GM19239 (cell line): Measurements from ENCODE around the gene DHRSX.
"Not testable (repeated sequence)": the region's sequence is repeated elsewhere in the genome, so short reads cannot be mapped to it uniquely, and the experiment has no call there.

Source experiments
- DNase-seq: peaks from one replicate; pipeline ENCODE4 v3.0.0; 2011; ENCODE audit warnings: low spot score; ENCODE audit not compliant: insufficient read length
- FAIRE-seq: peaks from 2 replicates; lab custom pipeline; 2011; peaks lifted over from hg19 to GRCh38; lab: Jason Lieb, UNC

DHRSX gene

GRCh38 chrX:2382433-2383048, 118.2 kb downstream of the DHRSX start:
- FAIRE-seq, DNase-seq: not testable (repeated sequence)

GRCh38 chrX:2376166-2376565, 124.6 kb downstream of the DHRSX start:
- FAIRE-seq (no peak), DNase-seq (no peak)

- DNase-seq (no peak), FAIRE-seq (no peak)
These were observed 126.7 kb downstream of the DHRSX start for GRCh38 chrX:2374086-2374485.

GRCh38 chrX:2373615-2374014, 127.2 kb downstream of the DHRSX start:
- FAIRE-seq (no peak), DNase-seq (no peak)

- no peak for FAIRE-seq
- no peak for DNase-seq
These were observed 129.6 kb downstream of the DHRSX start for GRCh38 chrX:2371026-2371711.

GRCh38 chrX:2370456-2370855, 130.3 kb downstream of the DHRSX start:
- no peak for DNase-seq
- FAIRE-seq = no peak

- no peak for DNase-seq
- FAIRE-seq = no peak
These were observed 131.6 kb downstream of the DHRSX start for GRCh38 chrX:2369206-2369605.

- DNase-seq (no peak), FAIRE-seq (no peak)
These were observed 140.0 kb downstream of the DHRSX start for GRCh38 chrX:2360731-2361130.

GRCh38 chrX:2359522-2359921, 141.3 kb downstream of the DHRSX start:
- DNase-seq, FAIRE-seq: not testable (repeated sequence)

GRCh38 chrX:2351999-2352995, 148.5 kb downstream of the DHRSX start:
- DNase-seq (no peak), FAIRE-seq (no peak)

- no peak for FAIRE-seq
- no peak for DNase-seq
These were observed 149.5 kb downstream of the DHRSX start for GRCh38 chrX:2351321-2351720.

GRCh38 chrX:2350703-2351102, 150.1 kb downstream of the DHRSX start:
- FAIRE-seq, DNase-seq: not testable (repeated sequence)

- not testable (repeated sequence) for DNase-seq, FAIRE-seq
These were observed 150.7 kb downstream of the DHRSX start for GRCh38 chrX:2350036-2350435.

- DNase-seq = no peak
- FAIRE-seq = no peak
These were observed 152.6 kb downstream of the DHRSX start for GRCh38 chrX:2348211-2348610.

GRCh38 chrX:2346158-2346557, 154.6 kb downstream of the DHRSX start:
- DNase-seq = no peak
- no peak for FAIRE-seq

GRCh38 chrX:2345562-2345961, 155.2 kb downstream of the DHRSX start:
- no peak for DNase-seq
- FAIRE-seq = no peak

- FAIRE-seq = no peak
- DNase-seq = no peak
These were observed 157.4 kb downstream of the DHRSX start for GRCh38 chrX:2343413-2343812.

- no peak for DNase-seq
- FAIRE-seq = no peak
These were observed 157.9 kb downstream of the DHRSX start for GRCh38 chrX:2342874-2343273.

- DNase-seq (no peak), FAIRE-seq (no peak)
These were observed 158.5 kb downstream of the DHRSX start for GRCh38 chrX:2342281-2342688.

- FAIRE-seq (no peak), DNase-seq (no peak)
These were observed 159.8 kb downstream of the DHRSX start for GRCh38 chrX:2340991-2341390.

GRCh38 chrX:2336181-2336580, 164.6 kb downstream of the DHRSX start:
- no peak for FAIRE-seq
- DNase-seq = no peak
